Prostate gland (tissue), 2 donors: ENCODE measurements around the gene CALHM1.

Source experiments
- CTCF ChIP-seq, 4 experiments: fragments of 200-600 bp in 2 of 4; fragments of 450-650 bp in 2 of 4; sonication (generic) in 2 of 4; IDR thresholded peaks; 1 replicate in 3 of 4; 2 replicates in 1 of 4; pipeline ENCODE4 v1.5.1; 2016 to 2019; ENCODE audit warnings: antibody characterized with exemption in 4 of 4, mild to moderate bottlenecking in 2 of 4, moderate library complexity in 2 of 4
- POLR2A ChIP-seq: fragments of 450-650 bp; IDR thresholded peaks from one replicate; pipeline ENCODE4 v1.6.1; 2016; ENCODE audit warnings: antibody characterized with exemption, mild to moderate bottlenecking
- POLR2AphosphoS5 ChIP-seq: sonication (generic); formaldehyde crosslinking; IDR thresholded peaks from one replicate; pipeline ENCODE4 v1.6.1; 2017; ENCODE audit warnings: antibody characterized with exemption

GRCh38 chr10:103451831-103452505 is 6.7 kb downstream of the CALHM1 start, which contains the start of gene CALHM2:
- TF ChIP-seq CTCF (IDR thresholded peaks at IDR 0.05) (no peak), POLR2AphosphoS5 (peak; percentile 18), POLR2A (no peak)
